Hepatocyte (in vitro differentiated cells): Measurements from ENCODE around the gene BICDL2.

Experiments
- EZH2 ChIP-seq: fragments of 200-600 bp; sonication (generic); IDR thresholded peaks from 2 replicates; pipeline ENCODE4 v1.6.1; 2016; ENCODE audit warnings: antibody characterized with exemption, mild to moderate bottlenecking, borderline replicate concordance
- EZH2phosphoT487 ChIP-seq: fragments of 200-600 bp; sonication (generic); IDR thresholded peaks from one replicate; pipeline ENCODE4 v1.6.1; 2018; ENCODE audit warnings: antibody characterized with exemption, mild to moderate bottlenecking, low read depth, moderate library complexity; ENCODE audit not compliant: unreplicated experiment, severe bottlenecking
- TF ChIP-seq, protein P1 (sequence below): fragments of 200-600 bp; sonication (generic); IDR thresholded peaks from 2 replicates; pipeline ENCODE4 v1.5.1; 2016; ENCODE audit warnings: antibody characterized with exemption, mild to moderate bottlenecking; ENCODE audit not compliant: poor library complexity

DNA sequence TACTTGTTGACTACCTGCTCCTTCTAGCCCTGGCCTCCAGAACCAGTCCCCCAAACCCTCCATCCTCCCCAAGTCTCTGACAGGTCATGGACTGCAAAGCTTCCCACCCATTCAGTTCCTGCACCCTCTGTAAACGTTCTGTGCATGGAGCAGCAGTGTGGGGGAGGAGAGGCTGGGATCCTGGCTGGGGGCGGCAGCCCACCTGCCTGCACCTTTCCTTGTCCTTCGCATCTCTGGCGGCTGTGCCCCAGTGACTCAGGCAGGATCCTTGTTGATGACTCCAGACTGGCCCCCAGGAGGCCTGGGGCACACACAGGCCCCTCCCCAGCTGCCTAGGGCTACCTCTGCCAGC lies 54.9 kb downstream of the BICDL2 start:
- TF ChIP-seq, protein P1, sequence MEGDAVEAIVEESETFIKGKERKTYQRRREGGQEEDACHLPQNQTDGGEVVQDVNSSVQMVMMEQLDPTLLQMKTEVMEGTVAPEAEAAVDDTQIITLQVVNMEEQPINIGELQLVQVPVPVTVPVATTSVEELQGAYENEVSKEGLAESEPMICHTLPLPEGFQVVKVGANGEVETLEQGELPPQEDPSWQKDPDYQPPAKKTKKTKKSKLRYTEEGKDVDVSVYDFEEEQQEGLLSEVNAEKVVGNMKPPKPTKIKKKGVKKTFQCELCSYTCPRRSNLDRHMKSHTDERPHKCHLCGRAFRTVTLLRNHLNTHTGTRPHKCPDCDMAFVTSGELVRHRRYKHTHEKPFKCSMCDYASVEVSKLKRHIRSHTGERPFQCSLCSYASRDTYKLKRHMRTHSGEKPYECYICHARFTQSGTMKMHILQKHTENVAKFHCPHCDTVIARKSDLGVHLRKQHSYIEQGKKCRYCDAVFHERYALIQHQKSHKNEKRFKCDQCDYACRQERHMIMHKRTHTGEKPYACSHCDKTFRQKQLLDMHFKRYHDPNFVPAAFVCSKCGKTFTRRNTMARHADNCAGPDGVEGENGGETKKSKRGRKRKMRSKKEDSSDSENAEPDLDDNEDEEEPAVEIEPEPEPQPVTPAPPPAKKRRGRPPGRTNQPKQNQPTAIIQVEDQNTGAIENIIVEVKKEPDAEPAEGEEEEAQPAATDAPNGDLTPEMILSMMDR = no peak
- TF ChIP-seq EZH2 = no peak
- no peak for TF ChIP-seq EZH2phosphoT487
